HG02623 (cell line): Measurements from ENCODE around the gene CNOT11.
"Not testable (repeated sequence)": the region's sequence is repeated elsewhere in the genome, so short reads cannot be mapped to it uniquely, and the experiment has no call there.

Experiments used
- ATAC-seq: cut with Tn5 transposase; IDR thresholded peaks from one replicate; pipeline ENCODE4 v1.9.1; 2021; ENCODE audit warnings: moderate library complexity; ENCODE audit not compliant: unreplicated experiment

CNOT11 gene

DNA sequence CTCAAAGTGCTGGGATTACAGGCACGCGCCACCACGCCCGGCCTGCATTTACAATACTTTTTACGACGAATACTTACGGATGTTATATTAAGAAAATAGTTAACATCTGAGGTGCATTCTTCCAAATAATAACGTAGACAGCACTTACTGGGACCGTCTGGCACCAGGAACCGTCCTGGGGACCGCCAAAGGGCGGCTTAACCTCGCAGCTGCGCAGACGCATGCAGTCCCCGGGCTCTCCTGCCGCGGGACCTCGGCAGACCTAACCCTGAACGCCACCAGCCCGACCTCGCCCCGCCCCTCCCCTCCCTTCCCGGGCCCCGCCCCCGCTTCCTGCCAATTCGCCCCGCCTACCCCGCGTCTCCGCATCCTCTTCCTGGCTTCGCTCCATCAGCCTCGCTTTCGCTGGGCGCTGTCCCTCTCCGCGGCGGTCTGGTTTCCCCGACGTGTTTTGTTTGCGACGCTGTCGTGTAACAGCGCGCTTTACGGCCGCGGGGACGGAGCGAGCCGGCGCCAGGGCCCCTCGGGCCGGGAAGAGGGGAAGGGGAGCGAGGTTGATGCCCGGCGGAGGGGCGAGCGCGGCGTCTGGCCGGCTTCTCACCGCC, at the start of gene CNOT11:
Gene CNOT11 (plus strand): TSS at position 479 of the 605 bp plus-strand sequence. CDS start 79 bp downstream, at position 558.
- ATAC-seq = peak; percentile 81

DNA sequence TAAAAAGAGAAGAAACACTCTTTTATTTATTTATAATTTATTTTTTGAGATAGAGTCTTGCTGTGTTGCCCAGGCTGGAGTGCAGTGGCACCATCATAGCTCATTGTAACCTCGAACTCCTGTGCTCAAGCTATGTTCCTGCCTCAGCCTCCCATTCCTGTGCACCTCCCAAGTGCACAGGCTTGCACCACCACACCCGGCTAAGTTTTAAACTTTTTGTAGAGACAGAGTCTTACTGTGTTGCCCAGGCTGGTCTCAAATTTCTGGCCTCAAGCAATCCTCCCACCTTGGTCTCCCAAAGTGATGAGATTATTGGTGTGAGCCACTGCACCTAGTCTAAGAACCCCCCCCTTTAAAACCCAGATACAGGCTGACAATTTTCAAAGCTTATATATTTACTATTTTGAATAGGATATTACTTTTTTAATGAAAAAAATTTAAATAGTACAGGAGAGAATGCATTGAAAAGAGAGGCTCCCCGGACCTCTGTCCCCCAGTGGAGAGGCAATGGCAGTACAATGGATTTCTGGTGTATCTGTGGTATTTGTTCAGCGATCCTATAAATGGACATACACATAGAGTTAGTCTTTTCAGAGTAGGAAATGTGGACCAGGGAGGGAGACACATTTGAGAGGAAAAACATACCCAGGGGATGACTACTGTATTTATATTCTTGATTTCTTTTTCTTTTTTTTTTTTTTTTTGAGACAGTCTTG, 48.1 kb upstream of the CNOT11 start:
- ATAC-seq = no peak

DNA sequence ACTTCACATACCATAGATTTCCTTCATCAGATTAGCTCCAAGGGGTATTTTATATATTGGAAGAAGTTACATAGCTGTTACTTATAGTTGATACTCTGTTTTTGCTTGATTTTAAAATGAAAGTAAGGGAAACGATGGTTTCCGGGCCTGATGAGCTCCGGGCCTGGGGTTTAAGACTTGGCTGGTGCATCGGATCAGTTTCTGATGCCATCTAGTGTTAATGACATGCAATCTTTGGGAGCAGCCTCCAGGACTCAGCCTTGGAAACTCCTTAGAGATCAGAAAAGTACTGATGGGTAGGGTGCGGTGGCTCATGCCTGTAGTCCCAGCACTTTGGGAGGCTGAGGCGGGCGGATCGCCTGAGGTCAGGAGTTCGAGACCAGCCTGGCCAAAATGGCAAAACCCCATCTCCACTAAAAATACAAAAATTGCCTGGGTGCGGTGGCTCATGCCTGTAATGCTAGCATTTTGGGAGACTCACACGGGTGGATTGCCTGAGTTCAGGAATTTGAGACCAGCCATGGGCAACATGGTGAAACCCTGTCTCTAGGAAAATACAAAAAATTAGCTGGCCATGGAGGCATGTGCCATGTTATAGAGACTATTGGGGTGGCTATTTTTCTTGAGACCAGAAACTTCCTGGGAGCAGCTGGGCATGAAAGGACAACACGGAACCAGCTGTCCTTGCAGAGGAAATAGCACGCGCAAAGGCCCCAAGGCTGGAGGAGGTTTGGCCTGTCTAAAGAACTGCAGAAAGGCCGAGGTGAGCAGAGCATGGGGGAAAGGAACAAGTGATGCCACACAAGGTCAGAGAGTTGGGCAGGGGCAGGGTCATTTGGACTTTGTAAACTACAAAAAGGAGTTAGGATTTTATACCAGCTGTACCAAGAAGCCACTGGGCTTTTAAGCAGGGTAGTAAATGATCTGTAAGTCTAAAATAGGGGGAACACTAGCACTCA, 46.9 kb upstream of the CNOT11 start:
- no peak for ATAC-seq

DNA sequence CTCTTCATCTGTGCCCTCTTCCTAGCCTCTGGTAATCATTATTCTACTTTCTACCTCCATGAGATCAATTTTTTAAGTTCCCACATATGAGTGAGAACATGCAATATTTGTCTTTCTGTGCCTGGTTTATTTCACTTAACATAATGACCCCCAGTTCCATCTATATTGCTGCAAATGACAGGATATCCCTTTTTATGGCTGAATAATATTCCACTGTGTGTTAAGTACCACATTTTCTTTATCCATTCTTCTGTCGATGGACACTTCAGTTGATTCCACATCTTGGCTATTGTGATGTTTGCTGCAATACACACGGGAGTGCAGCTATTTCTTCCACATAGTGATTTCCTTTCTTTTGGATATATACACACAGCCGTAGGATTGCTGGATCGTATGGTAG, 43.9 kb upstream of the CNOT11 start:
- no peak for ATAC-seq

DNA sequence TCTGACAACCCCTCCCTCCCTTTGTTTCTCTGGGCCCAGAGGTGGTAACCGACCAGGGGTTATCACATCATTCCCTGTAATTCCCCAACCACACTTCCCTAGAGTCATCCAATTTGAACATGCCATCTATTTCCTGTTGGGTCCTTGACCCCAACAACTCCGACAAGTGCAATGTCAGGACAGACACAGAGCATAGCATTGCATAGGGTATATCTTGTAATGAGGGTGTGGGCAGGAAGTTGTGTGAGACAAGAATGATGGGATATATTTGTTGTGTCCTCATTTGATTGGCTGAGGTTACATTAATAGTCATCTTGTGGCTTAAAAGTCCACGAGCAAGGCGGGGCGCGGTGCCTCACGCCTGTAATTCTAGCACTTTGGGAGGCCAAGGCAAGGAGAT, 33.4 kb upstream of the CNOT11 start:
- ATAC-seq = no peak

DNA sequence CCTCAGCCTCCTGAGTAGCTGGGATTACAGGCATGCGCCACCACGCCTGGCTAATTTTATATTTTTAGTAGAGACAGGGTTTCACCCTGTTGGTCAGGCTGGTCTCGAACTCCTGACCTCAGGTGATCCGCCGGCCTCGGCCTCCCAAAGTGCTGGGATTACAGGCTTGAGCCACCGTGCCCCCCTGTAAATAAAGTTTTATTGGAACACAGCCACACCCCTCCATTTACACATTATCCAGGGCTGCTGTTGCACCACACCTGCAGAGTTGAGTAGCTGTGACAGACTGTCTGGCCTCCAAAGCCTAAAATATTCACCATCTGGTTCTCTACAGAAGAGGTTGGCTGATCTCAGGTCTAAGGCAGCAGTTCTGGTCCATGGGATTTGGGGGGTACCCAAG, 32.6 kb upstream of the CNOT11 start:
- not testable (repeated sequence) for ATAC-seq

DNA sequence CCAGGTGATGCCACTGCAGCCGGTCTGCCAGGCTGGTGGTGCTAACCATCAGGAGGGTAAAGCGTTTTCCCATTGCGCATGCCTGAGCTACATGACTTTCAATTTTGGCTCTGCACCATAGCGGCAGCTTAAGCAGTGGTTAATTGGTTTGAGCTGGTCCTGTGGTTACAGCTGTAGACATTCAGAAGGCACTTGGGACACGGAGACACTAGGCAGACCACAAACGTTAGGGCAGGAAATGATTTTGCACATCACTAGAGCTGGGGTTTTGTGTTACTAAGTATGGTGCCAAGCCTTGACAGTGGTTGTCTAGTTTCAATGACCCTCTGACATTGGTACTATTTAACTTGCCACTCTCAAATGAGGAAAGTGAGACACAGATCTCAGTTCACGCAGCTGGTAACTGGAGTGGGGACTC, 28.9 kb upstream of the CNOT11 start:
- peak; percentile 98 for ATAC-seq

DNA sequence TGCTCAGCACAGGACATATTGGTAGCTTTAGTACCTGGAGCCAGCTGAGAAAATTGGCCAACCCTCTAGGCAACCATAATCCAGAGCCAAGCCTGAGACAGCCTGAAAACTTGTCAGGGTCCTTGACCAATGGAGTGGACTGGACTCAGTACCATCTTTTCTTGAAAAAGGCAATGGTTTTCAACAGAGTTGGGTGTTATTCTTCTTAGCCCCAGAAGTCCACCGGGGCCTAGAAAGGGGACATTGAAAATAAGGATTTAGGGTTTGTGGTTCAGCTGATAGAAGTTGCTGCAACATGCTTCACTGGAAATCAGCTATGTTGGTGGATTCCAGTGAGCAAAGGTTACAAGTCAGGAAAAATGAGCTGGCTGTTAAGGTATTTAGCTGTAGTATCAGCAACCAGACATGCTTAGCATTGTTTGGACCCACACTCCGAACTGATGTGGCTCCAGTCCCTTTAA, 22.1 kb upstream of the CNOT11 start:
- ATAC-seq = no peak

DNA sequence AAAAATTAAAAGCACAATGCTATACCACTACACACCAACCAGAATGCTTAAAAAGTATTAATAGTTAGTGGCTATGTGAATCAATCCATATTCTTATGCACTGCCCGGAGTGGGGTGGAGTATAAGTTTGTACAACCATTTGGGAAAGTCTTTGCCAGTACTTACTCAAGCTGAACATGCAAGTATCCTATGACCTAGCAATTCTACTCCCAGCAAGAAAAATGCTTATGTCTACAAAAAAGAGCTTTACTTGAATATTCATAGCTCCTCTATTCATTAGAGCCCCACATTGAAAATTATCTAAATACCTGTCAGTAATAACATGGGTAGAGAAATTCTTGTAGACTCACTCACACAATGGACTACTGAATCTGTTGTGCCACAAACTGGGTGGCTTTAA, 21.4 kb upstream of the CNOT11 start:
- ATAC-seq = no peak

DNA sequence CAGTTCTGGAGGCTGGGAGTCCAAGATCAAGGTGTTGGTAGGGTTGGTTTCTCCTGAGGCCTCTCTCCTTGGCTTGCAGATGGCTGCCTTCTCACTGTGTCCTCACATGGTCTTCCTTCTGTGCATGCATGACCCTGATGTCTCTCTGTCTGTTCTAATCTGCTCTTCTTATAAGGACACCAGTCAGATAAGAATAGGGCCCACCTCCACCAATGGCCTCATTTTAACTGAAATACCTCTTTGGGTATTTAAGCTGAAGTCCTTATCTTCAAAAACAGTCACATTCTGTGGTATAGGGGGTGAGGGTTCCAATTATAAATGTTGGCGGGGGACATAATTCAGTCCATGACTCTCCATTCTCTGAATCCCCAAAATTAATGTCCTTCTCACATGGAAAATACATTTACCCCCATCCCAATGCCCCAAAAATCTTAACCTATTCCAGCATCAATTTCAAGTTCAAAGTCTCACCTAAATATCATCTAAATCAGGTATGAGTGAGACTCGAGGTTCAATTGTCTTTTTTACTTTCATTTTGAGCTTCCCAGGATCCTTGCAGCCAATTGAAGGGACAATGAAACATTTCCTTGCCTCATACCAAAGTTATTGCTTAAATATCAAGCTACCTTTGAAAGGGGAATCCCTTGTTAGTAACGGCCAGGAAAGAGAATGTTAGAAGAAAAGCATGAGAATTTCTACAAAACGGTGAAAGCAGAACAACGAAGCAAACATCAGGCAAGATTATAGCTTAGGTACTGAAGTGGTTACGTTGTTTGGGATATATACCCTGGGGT, 20.6 kb upstream of the CNOT11 start:
- no peak for ATAC-seq

DNA sequence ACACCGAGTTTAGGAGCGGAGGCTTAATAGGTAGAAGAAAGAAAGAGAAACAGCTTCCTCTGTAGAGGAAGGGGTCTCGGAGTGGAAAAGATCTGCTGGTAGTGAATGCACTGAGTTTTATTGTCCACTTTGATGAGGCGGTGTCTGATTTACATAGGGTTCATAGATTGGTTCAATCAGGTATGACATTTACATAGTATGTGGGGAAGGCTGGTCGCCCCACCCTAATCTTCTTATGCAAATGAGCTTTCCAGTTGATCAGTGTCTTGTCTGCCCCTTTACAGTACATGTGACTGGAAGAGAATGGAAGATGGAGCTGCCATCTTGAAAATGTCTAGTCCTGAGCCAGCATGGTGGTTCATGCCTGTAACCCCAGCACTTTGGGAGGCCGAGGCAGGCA, 19.9 kb upstream of the CNOT11 start:
- ATAC-seq = no peak

DNA sequence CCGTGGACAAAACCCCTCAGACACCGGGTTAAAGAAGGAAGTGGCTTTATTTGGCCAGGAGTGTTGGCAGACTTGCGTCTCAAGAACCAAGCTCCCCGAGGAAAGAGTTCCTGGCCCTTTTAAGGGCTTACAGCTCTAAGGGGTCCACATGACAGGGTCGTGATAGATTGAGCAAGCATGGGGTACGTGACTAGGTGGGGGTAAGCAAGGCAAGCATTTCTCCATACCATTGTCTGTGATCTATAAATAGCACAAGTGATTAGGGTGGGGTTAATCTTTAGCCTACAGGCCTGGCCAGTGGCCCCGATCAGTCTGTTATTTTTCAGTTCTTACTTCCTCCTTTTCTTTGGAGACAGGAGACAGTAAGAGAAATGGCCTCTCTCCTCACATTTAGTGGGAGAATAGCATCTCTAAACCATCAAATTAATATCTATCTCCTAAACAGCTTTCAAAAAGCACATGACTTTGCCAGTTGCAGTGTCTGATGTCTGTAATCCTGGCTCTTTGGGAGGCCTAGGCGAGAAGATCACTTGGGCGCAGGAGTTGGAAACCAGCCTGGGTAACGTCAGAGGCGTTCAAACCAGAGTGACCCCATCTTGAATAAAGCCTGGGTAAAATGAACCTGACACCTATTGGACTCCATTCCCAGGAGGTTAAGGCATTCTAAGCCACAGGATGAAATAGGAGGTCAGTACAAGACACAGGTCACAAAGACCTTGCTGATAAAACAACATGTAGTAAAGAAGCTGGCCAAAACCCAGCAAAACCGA, 18.3 kb upstream of the CNOT11 start:
- no peak for ATAC-seq

DNA sequence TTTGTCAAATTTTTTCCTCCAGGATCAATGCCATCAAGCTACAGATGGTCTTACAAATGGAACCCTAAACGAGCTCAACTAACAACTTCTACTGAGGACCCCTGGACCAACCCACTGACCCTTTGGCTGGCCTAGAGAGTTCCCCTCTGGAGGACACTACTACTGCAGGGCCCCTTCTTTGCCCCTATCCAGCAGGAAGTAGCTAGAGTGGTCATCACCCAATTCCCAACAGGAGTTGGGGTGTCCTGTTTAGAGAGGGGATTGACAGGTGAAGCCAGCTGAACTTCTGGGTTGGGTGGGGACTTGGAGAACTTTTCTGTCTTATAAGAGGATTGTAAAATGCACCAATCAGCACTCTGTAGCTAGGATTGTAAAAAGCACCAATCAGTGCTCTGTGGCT, 16.7 kb upstream of the CNOT11 start:
- ATAC-seq = not testable (repeated sequence)

DNA sequence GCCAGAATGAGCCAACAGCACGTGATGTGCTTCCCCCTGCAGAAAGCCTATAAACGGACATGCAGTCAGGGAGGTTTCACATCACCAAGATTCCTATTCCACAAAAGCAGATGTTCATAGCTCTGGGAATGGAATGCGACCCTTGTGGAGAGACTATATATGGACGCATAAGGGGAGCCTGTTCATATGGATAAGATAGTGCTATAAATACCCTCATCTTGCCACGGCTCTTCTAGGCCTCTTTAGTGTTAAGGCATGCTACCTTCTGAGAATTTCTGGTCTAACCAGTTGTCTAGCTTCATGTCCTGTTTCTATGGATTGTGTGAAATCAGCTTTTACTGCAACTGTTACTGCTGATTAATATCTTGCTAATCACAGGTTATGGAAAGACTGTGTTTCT, 14.7 kb upstream of the CNOT11 start:
- ATAC-seq = not testable (repeated sequence)

DNA sequence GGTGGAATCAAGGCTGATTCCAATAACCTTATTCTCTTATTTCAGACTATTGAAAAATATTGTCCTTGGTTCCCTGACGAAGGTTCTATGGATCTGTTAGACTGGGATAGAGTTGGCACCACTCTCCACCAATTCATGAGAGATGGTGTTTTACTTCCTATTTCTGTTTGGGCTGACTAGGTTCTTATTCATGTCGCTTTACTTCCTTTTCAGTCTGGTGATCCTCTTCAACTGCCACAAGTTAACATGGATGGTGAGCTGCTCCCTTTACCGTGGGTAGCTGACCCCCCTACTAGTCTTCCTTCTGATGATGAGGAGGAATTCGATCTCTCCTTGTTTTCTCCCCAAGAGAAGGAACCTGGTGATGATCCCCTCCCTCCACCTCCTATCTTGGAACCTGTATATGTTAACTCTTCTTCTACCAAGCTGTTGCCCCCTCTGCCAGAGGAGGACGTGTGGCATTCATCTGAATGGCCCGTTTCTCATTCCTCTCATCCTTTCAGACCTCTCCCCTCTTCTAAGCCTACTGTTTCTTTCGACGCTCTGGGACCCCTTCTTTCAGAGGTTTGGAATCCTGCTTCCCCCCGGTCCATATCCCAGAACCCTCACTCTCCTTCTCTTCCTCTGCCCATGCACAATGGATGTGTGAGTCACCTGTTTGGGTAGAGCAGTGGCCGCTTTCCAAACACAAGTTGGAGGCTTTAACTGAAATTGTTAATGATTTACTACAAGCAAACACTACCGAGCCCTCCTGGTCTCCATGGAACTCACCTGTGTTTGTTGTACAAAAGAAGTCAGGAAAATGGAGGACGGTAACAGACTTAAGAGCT, 13.5 kb upstream of the CNOT11 start:
- no peak for ATAC-seq

DNA sequence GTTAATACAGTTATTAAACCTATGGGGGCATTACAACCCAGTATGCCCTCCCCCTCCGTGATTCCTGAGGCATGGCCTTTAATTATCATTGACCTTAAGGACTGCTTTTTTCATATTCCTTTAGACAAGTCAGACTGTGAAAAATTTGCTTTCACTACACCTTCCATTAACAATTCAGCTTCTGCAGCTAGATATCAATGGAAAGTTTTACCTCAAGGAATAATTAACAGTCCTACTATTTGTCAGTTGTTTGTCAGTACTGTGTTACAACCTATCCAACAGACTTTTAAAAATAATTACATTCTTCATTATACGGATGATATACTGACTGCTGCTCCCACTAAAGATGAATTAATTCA, 12.9 kb upstream of the CNOT11 start:
- ATAC-seq = not testable (repeated sequence)

DNA sequence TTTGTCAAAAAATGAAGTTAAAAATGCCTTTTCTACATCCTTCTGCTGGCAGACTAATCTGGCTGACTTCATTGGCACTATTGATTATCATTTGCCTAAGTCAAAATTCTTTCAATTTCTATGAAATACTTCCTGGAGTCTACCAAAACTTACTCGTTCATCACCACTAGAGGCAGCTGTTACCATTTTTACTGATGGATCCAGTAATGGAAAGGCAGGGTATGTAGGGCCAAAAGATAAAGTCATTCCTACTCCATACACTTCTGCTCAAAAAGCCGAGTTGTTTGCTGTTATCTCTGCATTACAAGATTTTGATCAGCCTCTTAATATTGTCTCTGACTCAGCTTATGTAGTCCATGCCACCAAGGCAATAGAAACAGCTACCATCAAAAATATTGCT, 12.0 kb upstream of the CNOT11 start:
- not testable (repeated sequence) for ATAC-seq

DNA sequence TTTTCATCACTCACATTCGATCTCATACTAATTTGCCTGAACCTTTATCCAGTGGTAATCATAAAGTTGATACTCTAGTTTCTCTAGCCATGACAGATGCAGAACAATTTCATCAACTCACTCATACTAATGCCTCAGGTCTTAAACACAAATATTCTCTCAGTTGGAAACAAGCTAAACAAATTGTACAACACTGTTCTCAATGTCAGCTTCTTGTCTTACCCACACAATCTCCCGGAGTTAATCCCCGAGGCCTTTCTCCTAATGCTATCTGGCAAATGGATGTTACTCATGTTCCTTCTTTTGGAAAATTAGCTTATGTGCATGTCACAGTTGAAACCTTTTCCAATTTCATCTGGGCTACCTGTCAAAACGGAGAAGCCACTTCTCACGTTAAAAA, 11.5 kb upstream of the CNOT11 start:
- no peak for ATAC-seq

DNA sequence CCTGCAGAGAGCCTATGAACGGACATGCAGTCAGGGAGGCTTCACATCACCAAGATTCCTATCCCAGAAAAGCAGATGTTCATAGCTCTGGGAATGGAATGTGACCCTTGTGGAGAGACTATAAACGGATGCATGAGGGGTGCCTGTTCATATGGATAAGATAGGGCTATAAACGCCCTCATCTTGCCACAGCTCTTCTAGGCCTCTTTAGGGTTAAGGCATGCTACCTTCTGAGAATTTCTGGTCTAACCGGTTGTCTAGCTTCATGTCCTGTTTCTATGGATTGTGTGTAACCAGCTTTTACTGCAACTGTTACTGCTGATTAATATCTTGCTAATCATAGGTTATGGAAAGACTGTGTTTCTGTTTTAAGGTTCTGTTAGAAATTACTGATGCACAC, 8.3 kb upstream of the CNOT11 start:
- ATAC-seq = not testable (repeated sequence)
